ENCODE measurements around the gene SHB. TPM values are rescaled to one million over a fixed set of nuclear protein-coding genes. Genes with fewer than 3 reads are reported as not detected.

The SHB gene
- total and polyA plus RNA-seq, 2 of the 8 experiments (the other 6 are each of a cell fraction or from before 2014, with no cell fraction given), result 4.1 to 12.6 TPM

DNA sequence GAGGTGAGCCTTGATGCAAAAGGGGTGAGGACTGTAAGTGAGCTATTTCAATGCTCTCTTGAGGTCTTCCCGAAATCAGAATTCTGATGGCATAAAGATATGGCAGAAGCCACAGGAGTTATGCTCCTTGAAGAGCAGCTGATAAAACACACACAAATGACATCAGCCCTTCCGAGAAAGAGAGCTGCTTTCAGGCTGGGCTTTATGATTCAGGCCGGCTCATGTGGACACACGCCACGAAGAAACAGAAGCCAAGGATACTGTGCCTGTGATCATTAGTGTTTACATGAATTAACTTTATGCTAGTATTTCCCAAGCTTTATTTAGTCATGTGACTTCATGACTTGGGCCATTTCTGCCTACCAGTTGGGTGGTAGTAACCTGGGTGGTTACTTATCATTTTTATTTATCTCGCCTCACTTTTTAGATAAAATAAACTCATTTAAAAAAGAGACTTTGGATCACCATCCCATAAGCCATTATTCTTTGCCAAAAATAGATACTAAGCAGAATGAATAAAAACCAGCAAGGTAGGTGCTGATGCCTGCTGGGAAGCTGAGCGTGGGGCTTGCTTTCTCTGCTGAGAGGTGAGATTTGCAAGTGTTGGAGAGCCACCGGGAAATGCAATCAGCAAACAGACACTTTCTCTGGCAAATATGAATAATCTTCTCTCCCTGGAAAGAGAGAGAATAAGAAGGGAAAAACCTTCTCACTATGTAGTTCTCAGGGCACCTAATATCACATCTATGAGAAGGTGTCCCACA is 92.1 kb downstream of the SHB start (continued):
- TF ChIP-seq SP2 (IDR thresholded peaks at IDR 0.05; ENCODE audit: low read length), result no peak
